Measurements from ENCODE around the gene GOSR2.
"Not testable (repeated sequence)": the region's sequence is repeated elsewhere in the genome, so short reads cannot be mapped to it uniquely, and the experiment has no call there.

Gene GOSR2

DNA sequence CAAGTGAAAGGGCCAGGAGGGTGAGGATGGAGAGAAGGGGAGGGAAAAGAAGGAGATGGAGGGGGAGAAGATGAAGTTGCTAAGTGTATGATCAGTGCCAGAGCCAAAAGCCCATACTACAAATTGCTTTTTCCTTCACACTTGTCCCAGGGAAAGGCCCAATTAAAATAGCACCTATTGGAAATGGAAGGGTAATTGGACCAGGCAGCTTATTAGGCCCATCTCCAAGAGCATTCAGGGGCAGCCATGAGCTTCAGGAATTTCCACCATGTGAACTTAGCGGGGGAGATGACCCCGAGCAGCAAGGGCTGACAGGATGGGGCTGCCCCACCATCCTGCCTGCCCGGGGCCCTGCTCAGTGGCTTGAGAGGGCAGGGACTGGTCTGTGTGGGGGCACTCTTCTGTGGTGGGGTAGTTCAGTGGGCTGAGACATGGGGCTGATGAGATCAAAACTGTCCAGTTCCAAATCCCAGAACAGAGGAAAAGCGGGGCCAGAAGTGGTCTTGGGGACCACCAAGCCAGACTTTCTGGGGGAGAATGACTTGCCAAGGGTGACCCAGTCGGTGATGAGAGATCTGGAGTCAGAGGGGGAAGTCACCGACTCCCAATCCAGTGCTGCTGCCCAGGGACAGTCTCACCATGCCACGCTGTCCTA lies 27.5 kb downstream of the GOSR2 start:
- peaks cover 1% of the 10 kb centered on the region; the same call in 1 of the 2 replicates for H3K27me3 ChIP-seq (replicated peaks; ENCODE audit: control insufficient read depth, insufficient read depth, low read length)
- H3K36me3 ChIP-seq (ENCODE audit: control insufficient read depth, insufficient read depth, low read length), result no peaks in the 10 kb centered on the region
- no peak for DNase-seq (ENCODE audit: extremely low read depth, insufficient read length)
- no peak for TF ChIP-seq CTCF (IDR thresholded peaks at IDR 0.05; ENCODE audit: insufficient read depth, low read length, poor library complexity, severe bottlenecking)
- no peak overlapping the region for H3K4me3 ChIP-seq (replicated peaks; ENCODE audit: low read depth, low read length)

GRCh38 chr17:46950997-46951621 lies 28.1 kb downstream of the GOSR2 start:
- TF ChIP-seq CTCF (IDR thresholded peaks at IDR 0.05; ENCODE audit: insufficient read depth, low read length, poor library complexity, severe bottlenecking), result no peak
- Histone ChIP-seq H3K4me3 (replicated peaks; ENCODE audit: low read depth, low read length) (no peak overlapping the region), H3K27me3 (replicated peaks; ENCODE audit: control insufficient read depth, insufficient read depth, low read length) (peaks cover 1% of the 10 kb centered on the region; the same call in 1 of the 2 replicates), H3K36me3 (ENCODE audit: control insufficient read depth, insufficient read depth, low read length) (no peaks in the 10 kb centered on the region)
- no peak for DNase-seq (ENCODE audit: extremely low read depth, insufficient read length)

GRCh38 chr17:46951706-46952105 lies 28.7 kb downstream of the GOSR2 start:
- DNase-seq (ENCODE audit: extremely low read depth, insufficient read length), result no peak
- H3K27me3 ChIP-seq (replicated peaks; ENCODE audit: control insufficient read depth, insufficient read depth, low read length), result peaks cover 1% of the 10 kb centered on the region; the same call in 1 of the 2 replicates

DNA sequence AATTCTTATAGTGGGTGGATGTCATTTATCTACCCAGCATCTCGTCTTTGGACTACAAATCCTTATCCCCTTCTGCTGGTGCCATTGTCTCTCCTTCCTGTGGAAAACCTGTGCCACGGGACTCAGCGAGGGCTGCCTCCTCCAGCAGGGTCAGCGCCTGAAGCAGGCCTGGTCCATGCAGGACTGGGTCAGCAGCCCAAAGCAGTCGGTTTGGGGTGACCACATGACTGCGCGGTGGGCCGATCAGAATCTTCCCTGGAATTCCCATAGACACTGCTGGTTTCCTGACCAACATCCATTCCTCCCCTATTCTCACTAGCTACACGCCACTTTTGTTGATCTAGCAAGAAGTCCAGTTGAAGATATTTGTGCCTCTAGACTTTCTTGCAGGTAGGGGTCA lies 29.2 kb downstream of the GOSR2 start:
- Histone ChIP-seq H3K36me3 (ENCODE audit: control insufficient read depth, insufficient read depth, low read length) (no peaks in the 10 kb centered on the region), H3K4me3 (replicated peaks; ENCODE audit: low read depth, low read length) (no peak overlapping the region), H3K27me3 (replicated peaks; ENCODE audit: control insufficient read depth, insufficient read depth, low read length) (peaks cover 1% of the 10 kb centered on the region; the same call in 1 of the 2 replicates)
- TF ChIP-seq CTCF (IDR thresholded peaks at IDR 0.05; ENCODE audit: insufficient read depth, low read length, poor library complexity, severe bottlenecking), result no peak
- DNase-seq (ENCODE audit: extremely low read depth, insufficient read length), result no peak

More at GRCh38 chr17:46951706-46952105, 28.7 kb downstream of the GOSR2 start:
- no peak for TF ChIP-seq CTCF (IDR thresholded peaks at IDR 0.05; ENCODE audit: insufficient read depth, low read length, poor library complexity, severe bottlenecking)
- Histone ChIP-seq H3K36me3 (ENCODE audit: control insufficient read depth, insufficient read depth, low read length) (no peaks in the 10 kb centered on the region), H3K4me3 (replicated peaks; ENCODE audit: low read depth, low read length) (no peak overlapping the region)

- not testable (repeated sequence) for H3K27me3 ChIP-seq (replicated peaks; ENCODE audit: control insufficient read depth, insufficient read depth, low read length); DNase-seq (ENCODE audit: extremely low read depth, insufficient read length); H3K36me3 ChIP-seq (ENCODE audit: control insufficient read depth, insufficient read depth, low read length); H3K4me3 ChIP-seq (replicated peaks; ENCODE audit: low read depth, low read length)
Observed at GRCh38 chr17:46953191-46953590, 30.2 kb downstream of the GOSR2 start.

DNA sequence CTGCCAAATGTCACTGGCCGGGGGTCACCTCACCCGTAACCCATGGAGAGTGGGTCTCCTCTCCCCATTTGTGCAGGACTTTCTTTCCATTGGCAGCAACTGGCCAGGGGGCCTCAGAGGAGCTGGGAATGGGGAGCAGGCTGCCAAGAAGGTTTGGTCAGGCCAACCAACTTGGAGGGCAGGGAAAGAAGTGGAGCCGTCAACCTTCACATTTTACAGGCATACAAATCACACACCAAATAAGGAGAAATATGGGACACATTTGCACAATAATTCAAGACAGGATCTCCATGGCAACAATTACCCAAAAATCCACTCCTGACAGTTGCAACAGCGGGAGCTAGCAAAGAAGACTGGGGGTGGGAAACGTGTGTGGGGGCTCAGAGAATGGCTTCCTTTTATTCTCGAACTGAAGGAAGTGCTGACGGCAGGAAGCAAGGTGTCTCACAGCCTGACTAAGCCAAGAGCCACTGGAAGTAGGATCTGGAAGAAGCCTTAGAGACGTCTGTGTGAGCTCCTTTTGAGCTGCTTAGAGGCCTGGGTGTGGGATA lies 35.2 kb downstream of the GOSR2 start:
- peaks cover 2% of the 10 kb centered on the region; the same call in 1 of the 2 replicates for H3K27me3 ChIP-seq (replicated peaks; ENCODE audit: control insufficient read depth, insufficient read depth, low read length)
- no peak for DNase-seq (ENCODE audit: extremely low read depth, insufficient read length)

More for the DNA sequence above, 35.2 kb downstream of the GOSR2 start:
- TF ChIP-seq CTCF (IDR thresholded peaks at IDR 0.05; ENCODE audit: insufficient read depth, low read length, poor library complexity, severe bottlenecking), result no peak
- Histone ChIP-seq H3K36me3 (ENCODE audit: control insufficient read depth, insufficient read depth, low read length) (no peaks in the 10 kb centered on the region), H3K4me3 (replicated peaks; ENCODE audit: low read depth, low read length) (no peak overlapping the region)

Data from GM06990 (cell line).